ENCODE results near the gene RHOV. TPM values are rescaled to one million over a fixed set of nuclear protein-coding genes. Genes with fewer than 3 reads are reported as not detected.

RHOV gene, protein sequence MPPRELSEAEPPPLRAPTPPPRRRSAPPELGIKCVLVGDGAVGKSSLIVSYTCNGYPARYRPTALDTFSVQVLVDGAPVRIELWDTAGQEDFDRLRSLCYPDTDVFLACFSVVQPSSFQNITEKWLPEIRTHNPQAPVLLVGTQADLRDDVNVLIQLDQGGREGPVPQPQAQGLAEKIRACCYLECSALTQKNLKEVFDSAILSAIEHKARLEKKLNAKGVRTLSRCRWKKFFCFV
- total RNA-seq (2013; cell fraction: nucleolus; rRNA removed) = 35.3 and 37.1 TPM in 2 replicates
- 11.5 and 13.0 TPM in 2 replicates for total RNA-seq (2014; rRNA removed)
- 6.9 and 7.3 TPM in 2 replicates for total RNA-seq (2014; rRNA removed; fragmentation: Illumina TruSeq; extraction: Trizol)
- 13.3 and 15.0 TPM in 2 replicates for total RNA-seq (2021)
- 4.9 TPM for polyA plus RNA-seq (2011; ENCODE audit: low read depth)
- polyA plus RNA-seq (2011; rRNA removed) = 30.2 and 39.3 TPM in 2 replicates
- polyA plus RNA-seq (2011; cell fraction: cytosol; rRNA removed) = 39.3 and 50.0 TPM in 2 replicates
- 30.7 and 31.8 TPM in 2 replicates for polyA plus RNA-seq (2011; cell fraction: nucleus; rRNA removed)
- polyA plus RNA-seq (2012) = 8.8 and 14.8 TPM in 2 replicates
- 7.6 and 7.8 TPM in 2 replicates for polyA plus RNA-seq (2014; fragmentation: Illumina TruSeq; extraction: Trizol)
- 1 to 10 TPM in 1 of 2 experiments, under 1 TPM in 1; 0.24 to 1.3 TPM for polyA plus RNA-seq (2014; fragmentation: Nextera tagmentation; extraction: Ambion mirVana)
- polyA plus RNA-seq (2014; rRNA removed) = 15.7 and 16.5 TPM in 2 replicates
- polyA plus RNA-seq (2016; fragmentation: Nextera tagmentation; extraction: Ambion mirVana) = 10 to 100 TPM in 1 of 2 experiments, 1 to 10 TPM in 1; 8.2 to 10.5 TPM
- 17.9 and 35.2 TPM in 2 replicates for polyA minus RNA-seq (2011; rRNA and poly(A)+ RNA removed)
- polyA minus RNA-seq (2011; cell fraction: cytosol; rRNA and poly(A)+ RNA removed) = 13.5 and 20.2 TPM in 2 replicates
- 21.9 and 25.2 TPM in 2 replicates for polyA minus RNA-seq (2011; cell fraction: nucleus; rRNA and poly(A)+ RNA removed)
- percentile 94 among the genes with signal in this experiment for Bru-seq, nascent RNA
- percentile 91 among the genes with signal in this experiment for BruChase-seq, experiment 1, labeled RNA remaining after a 6-hour chase
- percentile 95 among the genes with signal in this experiment for BruChase-seq, experiment 2, labeled RNA remaining after a 2-hour chase
- long read RNA-seq, experiment 1, transcript RHOV-201 (3 exons, 1,705 nt) = major isoform, 13 of 15 reads
- long read RNA-seq, experiment 1, partial matches to known transcripts = 2 of 15 reads
- long read RNA-seq, experiment 1, other reads (novel, unspliced or antisense) = 0 of 15 reads
- long read RNA-seq, experiment 2, partial matches to known transcripts = 6 of 9 reads
- long read RNA-seq, experiment 2, other reads (novel, unspliced or antisense) = 0 of 9 reads

- ChIA-PET CTCF (interaction anchor here (0.6 to 6.0 kb wide), 9 partner anchors 21 to 310 kb away, joined by 3 to 57 read pairs (median 4); partner anchors contain the start of genes RAD51 and VPS18), SMC1A (ENCODE audit: uncharacterized antibody, unreplicated experiment) (interaction anchor here (0.7 to 14.4 kb wide), 5 partner anchors 13 to 179 kb away, joined by 3 to 454 read pairs (median 14); partner anchors contain the start of genes RAD51 and VPS18), POLR2A (interaction anchor here (0.6 to 9.5 kb wide), 12 partner anchors 7 to 458 kb away, joined by 3 to 220 read pairs (median 5); partner anchors contain the start of genes CCDC32, DNAJC17, GCHFR and OIP5), RAD21 (ENCODE audit: unreplicated experiment) (interaction anchor here (0.5 to 14.2 kb wide), 8 partner anchors 12 to 1828 kb away, joined by 3 to 551 read pairs (median 6); partner anchors contain the start of genes DNAJC17, RAD51, VPS18 and ZFYVE19)
- 4% methylated on average over 58 of the region's 74 CpGs for WGBS (ENCODE audit: insufficient coverage, insufficient replicate concordance, low lambda C conversion rate, missing lambda C conversion rate)
- Histone ChIP-seq H3K4me2 (ENCODE audit: control insufficient read depth, insufficient read depth) (peak within 1 kb of the TSS; percentile 89), H3K4me3 (peak within 1 kb of the TSS; percentile 65), H3K79me2 (ENCODE audit: control insufficient read depth, insufficient read depth, low read length) (peaks cover 5% of the 10 kb centered on the region), H4K20me1 (ENCODE audit: control insufficient read depth, insufficient read depth) (no peaks in the 10 kb centered on the region), H3K9me3 (replicated peaks; ENCODE audit: control insufficient read depth, insufficient read depth, low read length) (no peaks in the 10 kb centered on the region), H3K4me1 (ENCODE audit: control insufficient read depth, insufficient read depth, low read length) (peaks cover 37% of the 10 kb centered on the region), H3K27ac (ENCODE audit: control insufficient read depth, insufficient read depth) (peak within 1 kb of the TSS; percentile 78), H3K36me3 (ENCODE audit: control insufficient read depth in 2 of 2, insufficient read depth in 2 of 2, low read length in 1 of 2) (no peaks in the 10 kb centered on the region), H3K9ac (ENCODE audit: control insufficient read depth, insufficient read depth, low read length) (peak within 1 kb of the TSS; percentile 65), H3K27me3 (replicated peaks in 1 of 2; ENCODE audit: control insufficient read depth in 2 of 2, insufficient read depth in 2 of 2, low read length in 1 of 2) (no peaks in the 10 kb centered on the region), H2AFZ (ENCODE audit: control insufficient read depth, low read depth, low read length) (peak within 1 kb of the TSS; percentile 75)
- BruUV-seq (replicated peaks) = no TSS peak
- FAIRE-seq = no peak
- in situ Hi-C loops (cut with MboI) = no loop called here
- intact Hi-C loops (cut with micrococcal nuclease; ENCODE audit: unreplicated experiment) = loop anchor here (2.0 to 10.0 kb wide), 3 partner anchors 15 to 279 kb away; partner anchors contain the start of genes KNL1 and VPS18
- peak; percentile 80 for ATAC-seq
- DNase-seq (ENCODE audit: low read depth, low spot score) = no peak
- TF ChIP-seq MXI1 (IDR thresholded peaks at IDR 0.05; ENCODE audit: low read depth, low read length) = peak; percentile 32; the same call in 1 of the 2 replicates
- peak; percentile 53 for TF ChIP-seq MEF2B (IDR thresholded peaks at IDR 0.05; ENCODE audit: partially characterized antibody, poor library complexity, severe bottlenecking)
- 0 out of 2 replicates have a peak, but pooled peaks have one; percentile 27 for TF ChIP-seq YY1 (IDR thresholded peaks at IDR 0.05; ENCODE audit: low read depth, low read length)
- TF ChIP-seq RAD51 (IDR thresholded peaks at IDR 0.05) = no peak
- TF ChIP-seq RB1 (IDR thresholded peaks at IDR 0.05; ENCODE audit: borderline replicate concordance) = peak; percentile 45; the same call in 1 of the 2 replicates
- TF ChIP-seq, protein P1, sequence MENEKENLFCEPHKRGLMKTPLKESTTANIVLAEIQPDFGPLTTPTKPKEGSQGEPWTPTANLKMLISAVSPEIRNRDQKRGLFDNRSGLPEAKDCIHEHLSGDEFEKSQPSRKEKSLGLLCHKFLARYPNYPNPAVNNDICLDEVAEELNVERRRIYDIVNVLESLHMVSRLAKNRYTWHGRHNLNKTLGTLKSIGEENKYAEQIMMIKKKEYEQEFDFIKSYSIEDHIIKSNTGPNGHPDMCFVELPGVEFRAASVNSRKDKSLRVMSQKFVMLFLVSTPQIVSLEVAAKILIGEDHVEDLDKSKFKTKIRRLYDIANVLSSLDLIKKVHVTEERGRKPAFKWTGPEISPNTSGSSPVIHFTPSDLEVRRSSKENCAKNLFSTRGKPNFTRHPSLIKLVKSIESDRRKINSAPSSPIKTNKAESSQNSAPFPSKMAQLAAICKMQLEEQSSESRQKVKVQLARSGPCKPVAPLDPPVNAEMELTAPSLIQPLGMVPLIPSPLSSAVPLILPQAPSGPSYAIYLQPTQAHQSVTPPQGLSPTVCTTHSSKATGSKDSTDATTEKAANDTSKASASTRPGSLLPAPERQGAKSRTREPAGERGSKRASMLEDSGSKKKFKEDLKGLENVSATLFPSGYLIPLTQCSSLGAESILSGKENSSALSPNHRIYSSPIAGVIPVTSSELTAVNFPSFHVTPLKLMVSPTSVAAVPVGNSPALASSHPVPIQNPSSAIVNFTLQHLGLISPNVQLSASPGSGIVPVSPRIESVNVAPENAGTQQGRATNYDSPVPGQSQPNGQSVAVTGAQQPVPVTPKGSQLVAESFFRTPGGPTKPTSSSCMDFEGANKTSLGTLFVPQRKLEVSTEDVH (IDR thresholded peaks at IDR 0.05; ENCODE audit: low read depth, partially characterized antibody) = peak; percentile 84
- TF ChIP-seq ZNF207 (IDR thresholded peaks at IDR 0.05; ENCODE audit: borderline replicate concordance) = peak; percentile 18; the same call in 1 of the 2 replicates
- TF ChIP-seq ZBTB40 (IDR thresholded peaks at IDR 0.05; ENCODE audit: borderline replicate concordance) = no peak
Observed at GRCh38 chr15:40873694-40874561, at the start of gene RHOV. Gene RHOV, minus strand, starts transcription at chr15:40874234. Its CDS starts 95 bp downstream, at chr15:40874139.
